Measurements from ENCODE around the gene TGFBI.

TGFBI gene

DNA sequence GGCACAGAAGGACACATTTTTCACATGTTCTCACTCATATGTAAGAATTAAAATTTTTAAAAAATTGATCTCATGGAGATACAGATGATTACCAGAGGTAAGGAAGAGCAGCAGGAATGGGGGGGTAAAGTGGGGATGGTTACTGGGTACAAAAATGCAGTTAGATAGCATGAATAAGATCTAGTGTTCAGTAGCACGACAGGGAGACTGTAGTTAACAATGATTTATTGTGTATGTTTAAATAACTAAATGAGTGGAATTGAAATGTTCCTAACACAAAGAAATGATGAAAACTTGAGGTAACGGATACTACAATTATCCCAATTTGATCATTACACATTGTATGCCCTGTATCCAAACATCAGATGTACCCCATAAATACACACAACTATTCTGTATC, 15.2 kb upstream of the TGFBI start:
- no peak overlapping the region for H3K4me2 ChIP-seq (ENCODE audit: low read depth, low read length, poor library complexity, severe bottlenecking)
- no peaks in the 10 kb centered on the region for H3F3A ChIP-seq (ENCODE audit: insufficient read depth)

DNA sequence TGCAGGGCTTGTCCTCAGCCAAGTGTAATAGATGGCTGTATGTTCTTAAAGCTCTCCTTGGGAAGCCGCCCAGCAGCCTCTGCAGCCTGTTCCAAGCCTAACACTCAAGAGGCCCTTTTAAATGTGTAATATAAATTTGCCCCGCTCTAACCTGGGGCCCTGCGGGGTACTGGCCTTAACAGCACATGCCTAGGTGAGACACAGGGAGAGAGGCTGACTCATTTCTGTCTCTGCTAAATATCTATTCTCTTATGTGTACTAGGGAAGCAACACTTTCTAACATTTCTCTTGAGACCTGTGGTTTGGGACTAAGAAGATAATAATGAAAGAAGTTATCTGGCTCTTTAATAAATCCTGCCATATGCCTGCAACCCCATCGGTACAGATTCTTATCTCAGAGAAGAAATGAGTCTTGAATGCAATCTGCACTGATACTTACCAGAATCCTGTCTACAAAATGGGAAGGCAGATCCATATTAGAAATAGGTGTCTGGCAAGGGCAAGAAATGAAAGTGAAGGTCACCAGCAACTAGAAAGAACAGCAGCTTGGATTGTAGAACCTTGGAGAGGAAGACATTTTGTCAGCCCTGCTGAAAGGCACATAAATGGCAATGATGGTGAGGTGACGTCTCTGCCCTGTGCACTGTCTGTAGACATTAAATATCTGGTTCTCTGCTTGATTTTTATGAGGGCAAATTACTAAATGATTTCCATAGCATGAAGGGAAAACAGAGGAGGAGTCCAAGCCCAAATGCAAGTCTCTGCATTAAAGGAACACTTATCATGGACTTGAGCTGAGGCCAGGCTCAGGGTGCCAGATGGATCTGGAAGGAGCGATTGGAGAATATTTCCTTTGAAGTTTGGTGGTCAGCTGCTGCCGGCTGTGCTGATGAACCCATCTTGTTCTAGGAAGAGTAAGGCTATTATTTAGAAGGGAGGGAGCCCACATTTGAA, 14.5 kb upstream of the TGFBI start:
- Histone ChIP-seq H3K9me3 (ENCODE audit: insufficient read depth, low read length) (no peaks in the 10 kb centered on the region), H4K20me1 (ENCODE audit: low read depth, low read length) (no peaks in the 10 kb centered on the region), H3K9me2 (replicated peaks; ENCODE audit: insufficient read depth, low read length) (no peaks in the 10 kb centered on the region), H3K9ac (ENCODE audit: low read length) (no peak overlapping the region), H3K4me3 (ENCODE audit: insufficient read depth, low read length, poor library complexity, severe bottlenecking) (no peak overlapping the region), H3K27ac (ENCODE audit: low read depth, low read length) (no peak overlapping the region), H3F3A (ENCODE audit: insufficient read depth) (no peaks in the 10 kb centered on the region), H3K79me2 (ENCODE audit: insufficient read depth, low read length) (no peaks in the 10 kb centered on the region), H3K4me2 (ENCODE audit: low read depth, low read length, poor library complexity, severe bottlenecking) (no peak overlapping the region), H3K27me3 (ENCODE audit: low read length) (no peaks in the 10 kb centered on the region), H2AFZ (ENCODE audit: low read depth, low read length, severe bottlenecking) (peak overlapping the region; percentile 32), H3K36me3 (ENCODE audit: low read length) (no peaks in the 10 kb centered on the region)
- TF ChIP-seq CTCF (IDR thresholded peaks at IDR 0.05; ENCODE audit: insufficient read depth, low read length, poor library complexity, severe bottlenecking) (no peak), EZH2phosphoT487 (conservative IDR thresholded peaks at IDR 0.05; ENCODE audit: low read length) (no peak)

More for the DNA sequence above, 15.2 kb upstream of the TGFBI start:
- Histone ChIP-seq H3K79me2 (ENCODE audit: insufficient read depth, low read length) (no peaks in the 10 kb centered on the region), H3K9me3 (ENCODE audit: insufficient read depth, low read length) (no peaks in the 10 kb centered on the region), H3K27ac (ENCODE audit: low read depth, low read length) (no peak overlapping the region), H3K36me3 (ENCODE audit: low read length) (no peaks in the 10 kb centered on the region), H3K9me2 (replicated peaks; ENCODE audit: insufficient read depth, low read length) (no peaks in the 10 kb centered on the region), H3K9ac (ENCODE audit: low read length) (no peak overlapping the region), H4K20me1 (ENCODE audit: low read depth, low read length) (no peaks in the 10 kb centered on the region), H3K4me3 (ENCODE audit: insufficient read depth, low read length, poor library complexity, severe bottlenecking) (no peak overlapping the region), H3K27me3 (ENCODE audit: low read length) (no peaks in the 10 kb centered on the region), H2AFZ (ENCODE audit: low read depth, low read length, severe bottlenecking) (no peak overlapping the region)
- TF ChIP-seq CTCF (IDR thresholded peaks at IDR 0.05; ENCODE audit: insufficient read depth, low read length, poor library complexity, severe bottlenecking): no peak
- no peak for TF ChIP-seq EZH2phosphoT487 (conservative IDR thresholded peaks at IDR 0.05; ENCODE audit: low read length)

- no peaks in the 10 kb centered on the region for H3K79me2 ChIP-seq (ENCODE audit: insufficient read depth, low read length)
- no peak for TF ChIP-seq EZH2phosphoT487 (conservative IDR thresholded peaks at IDR 0.05; ENCODE audit: low read length)
Observed at GRCh38 chr5:136015003-136015375, 13.8 kb upstream of the TGFBI start.

More at GRCh38 chr5:136015003-136015375, 13.8 kb upstream of the TGFBI start:
- no peak overlapping the region for H3K4me3 ChIP-seq (ENCODE audit: insufficient read depth, low read length, poor library complexity, severe bottlenecking)
- no peaks in the 10 kb centered on the region for H3F3A ChIP-seq (ENCODE audit: insufficient read depth)
- H3K36me3 ChIP-seq (ENCODE audit: low read length): no peaks in the 10 kb centered on the region
- no peaks in the 10 kb centered on the region for H4K20me1 ChIP-seq (ENCODE audit: low read depth, low read length)
- H3K27me3 ChIP-seq (ENCODE audit: low read length): no peaks in the 10 kb centered on the region
- no peak overlapping the region for H3K4me2 ChIP-seq (ENCODE audit: low read depth, low read length, poor library complexity, severe bottlenecking)
- H3K9me3 ChIP-seq (ENCODE audit: insufficient read depth, low read length): no peaks in the 10 kb centered on the region
- H3K9ac ChIP-seq (ENCODE audit: low read length): no peak overlapping the region
- H2AFZ ChIP-seq (ENCODE audit: low read depth, low read length, severe bottlenecking): no peak overlapping the region
- H3K27ac ChIP-seq (ENCODE audit: low read depth, low read length): no peak overlapping the region
- H3K9me2 ChIP-seq (replicated peaks; ENCODE audit: insufficient read depth, low read length): no peaks in the 10 kb centered on the region

All from SU-DHL-6 (cell line).